ENCODE measurements around the gene XYLT1.

The XYLT1 gene

GRCh38 chr16:17108596-17108995 lies 362.2 kb downstream of the XYLT1 start:
- TF ChIP-seq NFIC (IDR thresholded peaks at IDR 0.05) (no peak), TAF1 (IDR thresholded peaks at IDR 0.05; ENCODE audit: low read depth) (no peak), TEAD4 (IDR thresholded peaks at IDR 0.05) (no peak), RAD21 (IDR thresholded peaks at IDR 0.05; ENCODE audit: low read depth) (no peak), FOXM1 (IDR thresholded peaks at IDR 0.05; ENCODE audit: borderline replicate concordance, low read depth) (no peak), YY1 (IDR thresholded peaks at IDR 0.05; ENCODE audit: low read depth) (no peak), EGR1 (IDR thresholded peaks at IDR 0.05) (no peak), CEBPB (IDR thresholded peaks at IDR 0.05) (no peak), EP300 (IDR thresholded peaks at IDR 0.05; ENCODE audit: borderline replicate concordance) (no peak), CREB1 (IDR thresholded peaks at IDR 0.05; ENCODE audit: low read depth) (no peak)
- TF ChIP-seq, protein P1, sequence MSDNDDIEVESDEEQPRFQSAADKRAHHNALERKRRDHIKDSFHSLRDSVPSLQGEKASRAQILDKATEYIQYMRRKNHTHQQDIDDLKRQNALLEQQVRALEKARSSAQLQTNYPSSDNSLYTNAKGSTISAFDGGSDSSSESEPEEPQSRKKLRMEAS (IDR thresholded peaks at IDR 0.05) = no peak

- TF ChIP-seq, protein P2, sequence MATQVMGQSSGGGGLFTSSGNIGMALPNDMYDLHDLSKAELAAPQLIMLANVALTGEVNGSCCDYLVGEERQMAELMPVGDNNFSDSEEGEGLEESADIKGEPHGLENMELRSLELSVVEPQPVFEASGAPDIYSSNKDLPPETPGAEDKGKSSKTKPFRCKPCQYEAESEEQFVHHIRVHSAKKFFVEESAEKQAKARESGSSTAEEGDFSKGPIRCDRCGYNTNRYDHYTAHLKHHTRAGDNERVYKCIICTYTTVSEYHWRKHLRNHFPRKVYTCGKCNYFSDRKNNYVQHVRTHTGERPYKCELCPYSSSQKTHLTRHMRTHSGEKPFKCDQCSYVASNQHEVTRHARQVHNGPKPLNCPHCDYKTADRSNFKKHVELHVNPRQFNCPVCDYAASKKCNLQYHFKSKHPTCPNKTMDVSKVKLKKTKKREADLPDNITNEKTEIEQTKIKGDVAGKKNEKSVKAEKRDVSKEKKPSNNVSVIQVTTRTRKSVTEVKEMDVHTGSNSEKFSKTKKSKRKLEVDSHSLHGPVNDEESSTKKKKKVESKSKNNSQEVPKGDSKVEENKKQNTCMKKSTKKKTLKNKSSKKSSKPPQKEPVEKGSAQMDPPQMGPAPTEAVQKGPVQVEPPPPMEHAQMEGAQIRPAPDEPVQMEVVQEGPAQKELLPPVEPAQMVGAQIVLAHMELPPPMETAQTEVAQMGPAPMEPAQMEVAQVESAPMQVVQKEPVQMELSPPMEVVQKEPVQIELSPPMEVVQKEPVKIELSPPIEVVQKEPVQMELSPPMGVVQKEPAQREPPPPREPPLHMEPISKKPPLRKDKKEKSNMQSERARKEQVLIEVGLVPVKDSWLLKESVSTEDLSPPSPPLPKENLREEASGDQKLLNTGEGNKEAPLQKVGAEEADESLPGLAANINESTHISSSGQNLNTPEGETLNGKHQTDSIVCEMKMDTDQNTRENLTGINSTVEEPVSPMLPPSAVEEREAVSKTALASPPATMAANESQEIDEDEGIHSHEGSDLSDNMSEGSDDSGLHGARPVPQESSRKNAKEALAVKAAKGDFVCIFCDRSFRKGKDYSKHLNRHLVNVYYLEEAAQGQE (IDR thresholded peaks at IDR 0.05; ENCODE audit: low read depth) = no peak
- no peak for TF ChIP-seq USF1 (IDR thresholded peaks at IDR 0.05)
- no peak for TF ChIP-seq TCF12 (IDR thresholded peaks at IDR 0.05; ENCODE audit: low read depth)
- no peak for TF ChIP-seq TAF1 (IDR thresholded peaks at IDR 0.05; ENCODE audit: low read depth)
- TF ChIP-seq CEBPB (IDR thresholded peaks at IDR 0.05) = no peak
- no peak for TF ChIP-seq EGR1 (IDR thresholded peaks at IDR 0.05)
- no peak for TF ChIP-seq FOXM1 (IDR thresholded peaks at IDR 0.05; ENCODE audit: borderline replicate concordance, low read depth)
- TF ChIP-seq YY1 (IDR thresholded peaks at IDR 0.05; ENCODE audit: low read depth) = no peak
- TF ChIP-seq CREB1 (IDR thresholded peaks at IDR 0.05; ENCODE audit: low read depth) = no peak
- TF ChIP-seq EP300 (IDR thresholded peaks at IDR 0.05; ENCODE audit: borderline replicate concordance) = no peak
- TF ChIP-seq, protein P1 (IDR thresholded peaks at IDR 0.05) = no peak
- no peak for TF ChIP-seq RAD21 (IDR thresholded peaks at IDR 0.05; ENCODE audit: low read depth)
- TF ChIP-seq ZBTB7A (IDR thresholded peaks at IDR 0.05; ENCODE audit: low read depth) = no peak
- TF ChIP-seq TEAD4 (IDR thresholded peaks at IDR 0.05) = no peak
- no peak for TF ChIP-seq NFIC (IDR thresholded peaks at IDR 0.05)
Observed at GRCh38 chr16:17107450-17107849, 363.3 kb downstream of the XYLT1 start.

DNA sequence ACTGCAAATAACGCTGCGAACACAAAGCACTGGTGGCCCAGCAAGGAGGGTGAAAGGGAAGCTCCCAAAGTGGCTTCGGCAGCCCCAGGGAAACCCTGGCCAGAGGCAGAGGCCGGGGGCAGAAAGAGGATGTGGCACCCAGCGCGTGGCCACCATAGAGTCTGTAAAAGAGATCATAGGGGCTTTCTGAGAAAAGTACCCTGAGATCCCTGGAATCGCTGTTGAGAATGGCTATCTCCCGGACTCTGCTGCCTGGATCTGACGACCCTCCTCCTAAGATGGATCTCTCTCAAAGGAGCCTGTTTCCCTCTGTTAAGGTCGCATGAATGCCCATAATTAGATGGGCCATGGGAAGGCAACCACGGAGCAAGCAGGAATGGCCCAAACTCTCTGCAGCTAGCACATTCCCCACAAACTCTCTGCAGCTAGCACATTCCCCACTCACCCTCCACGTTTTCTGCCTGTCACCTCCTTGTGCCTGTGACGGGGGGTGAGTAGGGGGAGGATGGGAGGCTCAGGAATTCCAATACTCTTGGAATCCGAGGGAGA lies 364.4 kb downstream of the XYLT1 start:
- TF ChIP-seq TEAD4 (IDR thresholded peaks at IDR 0.05) = no peak
- no peak for TF ChIP-seq CEBPB (IDR thresholded peaks at IDR 0.05)
- TF ChIP-seq, protein P1 (IDR thresholded peaks at IDR 0.05) = no peak
- no peak for TF ChIP-seq FOXM1 (IDR thresholded peaks at IDR 0.05; ENCODE audit: borderline replicate concordance, low read depth)
- no peak for TF ChIP-seq TCF12 (IDR thresholded peaks at IDR 0.05; ENCODE audit: low read depth)
- no peak for TF ChIP-seq NFIC (IDR thresholded peaks at IDR 0.05)
- TF ChIP-seq, protein P2 (IDR thresholded peaks at IDR 0.05; ENCODE audit: low read depth) = no peak
- no peak for TF ChIP-seq ZBTB7A (IDR thresholded peaks at IDR 0.05; ENCODE audit: low read depth)
- TF ChIP-seq USF1 (IDR thresholded peaks at IDR 0.05) = no peak
- TF ChIP-seq RAD21 (IDR thresholded peaks at IDR 0.05; ENCODE audit: low read depth) = no peak
- TF ChIP-seq EGR1 (IDR thresholded peaks at IDR 0.05) = no peak
- no peak for TF ChIP-seq YY1 (IDR thresholded peaks at IDR 0.05; ENCODE audit: low read depth)
- no peak for TF ChIP-seq TAF1 (IDR thresholded peaks at IDR 0.05; ENCODE audit: low read depth)

- no peak for TF ChIP-seq FOXM1 (IDR thresholded peaks at IDR 0.05; ENCODE audit: borderline replicate concordance, low read depth)
- TF ChIP-seq, protein P1 (IDR thresholded peaks at IDR 0.05) = no peak
- no peak for TF ChIP-seq EGR1 (IDR thresholded peaks at IDR 0.05)
- no peak for TF ChIP-seq CREB1 (IDR thresholded peaks at IDR 0.05; ENCODE audit: low read depth)
- TF ChIP-seq NFIC (IDR thresholded peaks at IDR 0.05) = no peak
Observed at GRCh38 chr16:17105239-17105797, 365.4 kb downstream of the XYLT1 start.

- TF ChIP-seq, protein P1 (IDR thresholded peaks at IDR 0.05) = no peak
- TF ChIP-seq USF1 (IDR thresholded peaks at IDR 0.05) = no peak
- TF ChIP-seq CEBPB (IDR thresholded peaks at IDR 0.05) = no peak
- no peak for TF ChIP-seq FOXM1 (IDR thresholded peaks at IDR 0.05; ENCODE audit: borderline replicate concordance, low read depth)
- no peak for TF ChIP-seq TAF1 (IDR thresholded peaks at IDR 0.05; ENCODE audit: low read depth)
- TF ChIP-seq NFIC (IDR thresholded peaks at IDR 0.05) = no peak
- no peak for TF ChIP-seq RAD21 (IDR thresholded peaks at IDR 0.05; ENCODE audit: low read depth)
- TF ChIP-seq YY1 (IDR thresholded peaks at IDR 0.05; ENCODE audit: low read depth) = no peak
- TF ChIP-seq ZBTB7A (IDR thresholded peaks at IDR 0.05; ENCODE audit: low read depth) = no peak
- no peak for TF ChIP-seq CREB1 (IDR thresholded peaks at IDR 0.05; ENCODE audit: low read depth)
- no peak for TF ChIP-seq EGR1 (IDR thresholded peaks at IDR 0.05)
- TF ChIP-seq TEAD4 (IDR thresholded peaks at IDR 0.05) = no peak
- TF ChIP-seq EP300 (IDR thresholded peaks at IDR 0.05; ENCODE audit: borderline replicate concordance) = no peak
- TF ChIP-seq, protein P2 (IDR thresholded peaks at IDR 0.05; ENCODE audit: low read depth) = no peak
- TF ChIP-seq TCF12 (IDR thresholded peaks at IDR 0.05; ENCODE audit: low read depth) = no peak
Observed at GRCh38 chr16:17104654-17105053, 366.1 kb downstream of the XYLT1 start.

Measured in Ishikawa (cell line).